Measurements from ENCODE around the gene STX4. TPM values are rescaled to one million over a fixed set of nuclear protein-coding genes. Genes with fewer than 3 reads are reported as not detected.

The STX4 gene
- total RNA-seq, 1 experiment from 2014 or later: 29.2 TPM

GRCh38 chr16:31042866-31043265 is 9.5 kb downstream of the STX4 start:
- H3K4me3 Mint-ChIP-seq (ENCODE audit: unreplicated experiment): no peak overlapping the region
- no peaks in the 10 kb centered on the region for H3K9me3 Mint-ChIP-seq (ENCODE audit: unreplicated experiment)
- ChIA-PET POLR2A (no interaction called here), CTCF (no interaction called here)
- Histone ChIP-seq H3K36me3 (ENCODE audit: control insufficient read depth, insufficient read depth, low read length) (no peaks in the 10 kb centered on the region; the same call in 1 of the 2 replicates), H3K4me1 (no peaks in the 10 kb centered on the region), H3K9me3 (no peaks in the 10 kb centered on the region), H3K27me3 (replicated peaks; ENCODE audit: control insufficient read depth, insufficient read depth, low read length) (no peaks in the 10 kb centered on the region), H3K4me3 (ENCODE audit: low read depth, low read length) (no peak overlapping the region)
- H3K4me1 Mint-ChIP-seq (ENCODE audit: low read depth, unreplicated experiment): no peaks in the 10 kb centered on the region
- no peak for DNase-seq
- H3K27ac Mint-ChIP-seq (ENCODE audit: unreplicated experiment): no peak overlapping the region
- TF ChIP-seq CTCF (IDR thresholded peaks at IDR 0.05; ENCODE audit: insufficient read depth in 1 of 2, low read depth in 1 of 2, low read length in 1 of 2, severe bottlenecking in 1 of 2, unreplicated experiment in 1 of 2): no peak
- intact Hi-C loops (cut with micrococcal nuclease; ENCODE audit: unreplicated experiment): no loop called here
- no peaks in the 10 kb centered on the region for H3K27me3 Mint-ChIP-seq (ENCODE audit: insufficient read depth, unreplicated experiment)
- H3K36me3 Mint-ChIP-seq (ENCODE audit: insufficient read depth, unreplicated experiment): peaks cover 5% of the 10 kb centered on the region
- no TSS peak for BruUV-seq (replicated peaks)

- no peak overlapping the region for H3K4me3 ChIP-seq (ENCODE audit: low read depth, low read length)
- no peaks in the 10 kb centered on the region for H3K4me1 Mint-ChIP-seq (ENCODE audit: low read depth, unreplicated experiment)
- CTCF ChIA-PET: no interaction called here
- no peak for DNase-seq
- H3K27me3 ChIP-seq (replicated peaks; ENCODE audit: control insufficient read depth, insufficient read depth, low read length): no peaks in the 10 kb centered on the region
- no peaks in the 10 kb centered on the region for H3K27me3 Mint-ChIP-seq (ENCODE audit: insufficient read depth, unreplicated experiment)
- no peaks in the 10 kb centered on the region for H3K9me3 ChIP-seq
- H3K4me3 Mint-ChIP-seq (ENCODE audit: unreplicated experiment): no peak overlapping the region
- BruUV-seq (replicated peaks): no TSS peak
- POLR2A ChIA-PET: no interaction called here
- no peak overlapping the region for H3K27ac Mint-ChIP-seq (ENCODE audit: unreplicated experiment)
- no peaks in the 10 kb centered on the region for H3K4me1 ChIP-seq
- H3K9me3 Mint-ChIP-seq (ENCODE audit: unreplicated experiment): no peaks in the 10 kb centered on the region
- H3K36me3 Mint-ChIP-seq (ENCODE audit: insufficient read depth, unreplicated experiment): peaks cover 5% of the 10 kb centered on the region
- intact Hi-C loops (cut with micrococcal nuclease; ENCODE audit: unreplicated experiment): no loop called here
- no peak for TF ChIP-seq CTCF (IDR thresholded peaks at IDR 0.05; ENCODE audit: insufficient read depth in 1 of 2, low read depth in 1 of 2, low read length in 1 of 2, severe bottlenecking in 1 of 2, unreplicated experiment in 1 of 2)
- H3K36me3 ChIP-seq (ENCODE audit: control insufficient read depth, insufficient read depth, low read length): no peaks in the 10 kb centered on the region; the same call in 1 of the 2 replicates
These were observed 10.0 kb downstream of the STX4 start for GRCh38 chr16:31043352-31043751.

GRCh38 chr16:31043898-31044481 is 10.6 kb downstream of the STX4 start:
- intact Hi-C loops (cut with micrococcal nuclease; ENCODE audit: unreplicated experiment): no loop called here
- H3K36me3 ChIP-seq (ENCODE audit: control insufficient read depth, insufficient read depth, low read length): no peaks in the 10 kb centered on the region; the same call in 1 of the 2 replicates
- Mint-ChIP-seq H3K9me3 (ENCODE audit: unreplicated experiment) (no peaks in the 10 kb centered on the region), H3K27me3 (ENCODE audit: insufficient read depth, unreplicated experiment) (no peaks in the 10 kb centered on the region), H3K4me1 (ENCODE audit: low read depth, unreplicated experiment) (no peaks in the 10 kb centered on the region), H3K4me3 (ENCODE audit: unreplicated experiment) (no peak overlapping the region), H3K36me3 (ENCODE audit: insufficient read depth, unreplicated experiment) (peaks cover 5% of the 10 kb centered on the region), H3K27ac (ENCODE audit: unreplicated experiment) (no peak overlapping the region)
- ChIA-PET CTCF (no interaction called here), POLR2A (no interaction called here)
- H3K27me3 ChIP-seq (replicated peaks; ENCODE audit: control insufficient read depth, insufficient read depth, low read length): no peaks in the 10 kb centered on the region
- no peak overlapping the region for H3K4me3 ChIP-seq (ENCODE audit: low read depth, low read length)
- TF ChIP-seq CTCF (IDR thresholded peaks at IDR 0.05; ENCODE audit: insufficient read depth in 1 of 2, low read depth in 1 of 2, low read length in 1 of 2, severe bottlenecking in 1 of 2, unreplicated experiment in 1 of 2): no peak
- no peaks in the 10 kb centered on the region for H3K9me3 ChIP-seq
- no peak for DNase-seq
- no TSS peak for BruUV-seq (replicated peaks)
- H3K4me1 ChIP-seq: no peaks in the 10 kb centered on the region
